ENCODE measurements around the gene KRTAP5-3. TPM values are rescaled to one million over a fixed set of nuclear protein-coding genes. Genes with fewer than 3 reads are reported as not detected.

The KRTAP5-3 gene
- total RNA-seq, 1 experiment from 2014 or later = not detected

- H2BK15ac ChIP-seq (ENCODE audit: low read depth, low read length) = no peak overlapping the region
- no peaks in the 10 kb centered on the region for H3K27me3 ChIP-seq (ENCODE audit: insufficient read depth, low read length)
- Mint-ChIP-seq H3K27ac (no peak overlapping the region; a peak in 2 of 7 replicates), H3K36me3 (ENCODE audit: insufficient read depth in 1 of 3, low read depth in 3 of 3) (no peaks in the 10 kb centered on the region), H3K27me3 (ENCODE audit: low read depth) (peaks cover 57% of the 10 kb centered on the region), H3K9me3 (no peaks in the 10 kb centered on the region; a peak in 1 of 5 replicates), H3K4me1 (peaks cover 3 to 11% of the 10 kb centered on the region in 2 experiments), H3K4me3 (no peak overlapping the region)
- H2BK20ac ChIP-seq (ENCODE audit: low read depth, low read length, poor library complexity, severe bottlenecking) = no peak overlapping the region
- H2BK5ac ChIP-seq (ENCODE audit: insufficient read length, low read length) = no peak overlapping the region
- no peaks in the 10 kb centered on the region for H4K20me1 ChIP-seq (ENCODE audit: control insufficient read depth, insufficient read depth, insufficient read length)
- DNase-seq = no peak
- H4K91ac ChIP-seq (ENCODE audit: insufficient read length, low read depth, low read length) = no peak overlapping the region
- no peak overlapping the region for H2AK5ac ChIP-seq (ENCODE audit: insufficient read length, low read length)
- H3K56ac ChIP-seq (ENCODE audit: insufficient read length, low read depth, low read length) = no peak overlapping the region
- H3K23me2 ChIP-seq (ENCODE audit: insufficient read length, low read depth, low read length, poor library complexity, severe bottlenecking) = no peaks in the 10 kb centered on the region
- no peaks in the 10 kb centered on the region for H3K9me3 ChIP-seq (ENCODE audit: control insufficient read depth, low read depth, low read length)
- no peak overlapping the region for H3K18ac ChIP-seq (ENCODE audit: insufficient read length, low read depth, low read length)
- H2BK120ac ChIP-seq (ENCODE audit: low read depth, low read length, poor library complexity, severe bottlenecking) = no peak overlapping the region
- H2BK12ac ChIP-seq (ENCODE audit: insufficient read length, low read depth, low read length) = no peak overlapping the region
- H3K23ac ChIP-seq (ENCODE audit: insufficient read length, low read depth, low read length) = no peak overlapping the region
- H3K79me1 ChIP-seq (ENCODE audit: insufficient read depth, low read depth, low read length, poor library complexity, severe bottlenecking) = no peaks in the 10 kb centered on the region
- no CpG with 5 or more reads among the region's 16 CpGs for WGBS (ENCODE audit: extremely low coverage, insufficient read length, low lambda C conversion rate)
- no peak overlapping the region for H3K4ac ChIP-seq (ENCODE audit: low read depth, low read length)
- no peak overlapping the region for H3T11ph ChIP-seq (ENCODE audit: low read length)
- no peak overlapping the region for H3K9ac ChIP-seq (ENCODE audit: extremely low read depth, insufficient read length, low read length)
- H3K79me2 ChIP-seq (ENCODE audit: insufficient read depth, low read length) = no peaks in the 10 kb centered on the region
- no peak overlapping the region for H3K4me2 ChIP-seq (ENCODE audit: insufficient read depth, insufficient read length, low read length)
- no peak overlapping the region for H4K8ac ChIP-seq (replicated peaks; ENCODE audit: insufficient read length, low read depth, low read length)
- H3K27ac ChIP-seq (ENCODE audit: insufficient read length, low read depth, low read length) = no peak overlapping the region
- no peak for TF ChIP-seq CTCF (conservative IDR thresholded peaks at IDR 0.05)
- no peak overlapping the region for H4K5ac ChIP-seq (ENCODE audit: insufficient read length, low read depth, low read length)
- no peaks in the 10 kb centered on the region for H3K4me1 ChIP-seq (ENCODE audit: insufficient read depth, low read length)
- H2AFZ ChIP-seq (ENCODE audit: low read length) = no peak overlapping the region
- no peak overlapping the region for H3K14ac ChIP-seq (ENCODE audit: insufficient read depth, low read length)
Observed at GRCh38 chr11:1624621-1625020, 16.4 kb upstream of the KRTAP5-3 start.
